SU-DHL-6 (cell line): ENCODE measurements around the gene CEP63.

Experiments
- CTCF ChIP-seq: fragments of 200-600 bp; sonication (generic); IDR thresholded peaks from one replicate; pipeline ENCODE4 v1.5.1; 2017; ENCODE audit warnings: antibody characterized with exemption, mild to moderate bottlenecking, low read length, moderate library complexity; ENCODE audit not compliant: insufficient read depth, poor library complexity, severe bottlenecking
- EZH2phosphoT487 ChIP-seq: fragments of 200-600 bp; sonication (generic), shearing (Covaris generic); conservative IDR thresholded peaks from 2 replicates; pipeline ENCODE4 v1.6.1; 2018; ENCODE audit warnings: mild to moderate bottlenecking, antibody characterized with exemption, low read length, moderate library complexity, mixed read lengths

GRCh38 chr3:134522541-134522940 is 36.7 kb downstream of the CEP63 start:
- TF ChIP-seq CTCF: no peak
- no peak for TF ChIP-seq EZH2phosphoT487
